Right cardiac atrium (tissue), 5 donors: ENCODE results near the gene CRIP1. TPM values are rescaled to one million over a fixed set of nuclear protein-coding genes. Genes with fewer than 3 reads are reported as not detected.

ENCODE experiments used
- ATAC-seq, 2 donors: fragments of 200-7000 bp; cut with Tn5 transposase; one replicate each; pipeline versions ENCODE4 v1.8.0 to v1.9.1; 2020; ENCODE audit warnings: moderate library complexity in 2 of 2, mild to moderate bottlenecking in 1 of 2
- DNase-seq, 3 donors: peaks; one replicate each; pipeline ENCODE4 v3.0.0-alpha.2; 2020
- H3K27ac ChIP-seq: one replicate; pipeline ENCODE4 v1.5.1; 2013; ENCODE audit warnings: mild to moderate bottlenecking, low read length, control low read depth, moderate library complexity
- H3K27me3 ChIP-seq: one replicate; pipeline ENCODE4 v1.6.1; 2013; ENCODE audit not compliant: control insufficient read depth, insufficient read depth
- H3K4me1 ChIP-seq: one replicate; pipeline ENCODE4 v1.6.1; 2013; ENCODE audit warnings: low read length; ENCODE audit not compliant: control insufficient read depth, insufficient read depth
- H3K4me3 ChIP-seq: one replicate; pipeline ENCODE4 v1.5.1; 2013; ENCODE audit warnings: low read length, control low read depth
- H3K9me3 ChIP-seq: one replicate; pipeline ENCODE4 v1.6.1; 2013; ENCODE audit warnings: low read length; ENCODE audit not compliant: control insufficient read depth
- WGBS: extraction: QIAGEN DNeasy Blood & Tissue Kit; methylation state at CpG from one replicate; pipeline ENCODE4 v1.1.7; 2013; 5-methylcytosine and 5-hydroxymethylcytosine counted together
- intact Hi-C, 4 donors: fragments of 100-400 bp; cut with DNase I; formaldehyde crosslinking; loops; one replicate each; pipeline versions ENCODE4 v1.11.0 to v1.14.0; 2022 to 2023
- polyA plus RNA-seq: library from polyadenylated mRNA; stranded (reverse); fragments of 200-250 nt; gene quantifications from one replicate; pipeline ENCODE4 v1.2.3, GENCODE V29; 2013
- total RNA-seq, 4 donors: library from RNA; stranded (reverse); fragmentation: NEBNext Ultra II Directional; extraction: Animal tissue kit (Norgen Biotek cat#: 25700); gene quantifications; one replicate each; pipeline ENCODE4 v1.2.1, GENCODE V29; 2021
- donor health status: healthy with polysubstance abuse.
- donor health status: DM: no; HTN: yes; CAD: no.
- donor health status: DM: no; HTN: no; CAD: no.
- donor health status: DM: no; HTN: yes; CAD: no; lungs with severe emphysema.
- donor health status: DM: yes; HTN: yes; CAD: no.

CRIP1 gene
- total and polyA plus RNA-seq, 5 donors, result 161 to 243 (median 204) TPM

GRCh38 chr14:105484069-105484996 lies 2.4 kb upstream of the CRIP1 start:
- 44% methylated on average over 20 of the region's 20 CpGs for WGBS
- H3K27me3 ChIP-seq, result no peaks in the 10 kb centered on the region
- DNase-seq (peak; percentile 84 to 89 (median 89)), ATAC-seq (peak in 1 of 2 donors; percentile 2)
- H3K27ac ChIP-seq, result peak overlapping the region; percentile 53
- H3K4me1 ChIP-seq, result peaks cover 22% of the 10 kb centered on the region
- intact Hi-C loops, result loop anchor here in 2 of 4 donors (10.0 kb wide), 2 partner anchors 110 to 280 kb away; no protein-coding TSS in a partner anchor
- H3K9me3 ChIP-seq, result no peaks in the 10 kb centered on the region
- no peak overlapping the region for H3K4me3 ChIP-seq

DNA sequence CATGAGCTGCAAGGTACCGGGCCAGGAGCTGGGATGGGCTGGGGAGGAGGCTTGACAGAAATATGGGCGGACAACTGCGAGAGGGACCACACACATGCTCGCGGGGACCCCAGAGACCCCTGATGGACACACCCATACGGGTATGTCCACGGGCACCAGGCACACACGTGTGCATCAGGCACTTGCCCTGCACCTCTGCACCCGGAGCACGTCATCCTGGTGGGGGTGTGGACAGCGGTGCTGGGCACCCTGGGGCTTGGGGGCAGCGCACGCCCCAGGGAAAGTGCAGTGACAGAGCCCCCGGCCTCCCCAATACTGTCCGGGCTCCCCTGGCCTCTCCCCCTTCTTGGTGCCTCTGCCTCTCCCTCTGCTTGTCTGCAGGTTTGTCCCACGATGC lies 1.7 kb upstream of the CRIP1 start:
- WGBS, result 69% methylated on average over 16 of the region's 16 CpGs
- no peak overlapping the region for H3K4me3 ChIP-seq
- intact Hi-C loops, result loop anchor here (5.0 to 10.0 kb wide), 5 partner anchors 38 to 280 kb away; partner anchors contain the start of gene MTA1 (in 1 of the 4)
- peaks cover 22% of the 10 kb centered on the region for H3K4me1 ChIP-seq
- DNase-seq (no peak), ATAC-seq (no peak)
- peak overlapping the region; percentile 58 for H3K27ac ChIP-seq
- H3K27me3 ChIP-seq, result no peaks in the 10 kb centered on the region
- H3K9me3 ChIP-seq, result no peaks in the 10 kb centered on the region

DNA sequence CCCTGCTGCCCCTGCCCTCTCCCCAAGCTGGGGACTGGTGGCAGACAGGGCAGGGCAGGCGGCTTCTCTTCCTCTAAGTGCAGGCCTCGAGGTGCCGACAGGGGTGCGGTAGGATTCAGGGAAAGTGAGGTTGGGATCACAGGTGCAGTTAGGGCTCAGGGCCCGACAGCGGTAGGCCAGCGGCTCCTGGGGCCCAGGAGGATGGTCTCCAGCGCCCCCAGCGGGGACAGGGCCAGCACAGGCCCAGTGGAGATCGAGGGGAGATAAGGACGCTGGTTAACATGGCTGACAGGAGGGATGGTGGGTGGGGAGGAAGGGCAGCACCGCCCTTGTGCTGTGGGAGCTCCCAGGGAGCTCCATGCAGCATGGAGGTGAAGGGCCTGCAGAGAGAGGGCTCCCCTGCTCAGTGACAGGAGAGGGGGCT lies 935 bp upstream of the CRIP1 start:
- Histone ChIP-seq H3K4me1 (peaks cover 22% of the 10 kb centered on the region), H3K4me3 (no peak overlapping the region), H3K27ac (peak overlapping the region; percentile 58), H3K27me3 (no peaks in the 10 kb centered on the region), H3K9me3 (no peaks in the 10 kb centered on the region)
- ATAC-seq (no peak), DNase-seq (peak; percentile 45 to 85 (median 76))
- intact Hi-C loops, result loop anchor here (5.0 to 10.0 kb wide), 5 partner anchors 38 to 281 kb away; partner anchors contain the start of gene MTA1 (in 1 of the 4)
- WGBS, result 38% methylated on average over 12 of the region's 12 CpGs

DNA sequence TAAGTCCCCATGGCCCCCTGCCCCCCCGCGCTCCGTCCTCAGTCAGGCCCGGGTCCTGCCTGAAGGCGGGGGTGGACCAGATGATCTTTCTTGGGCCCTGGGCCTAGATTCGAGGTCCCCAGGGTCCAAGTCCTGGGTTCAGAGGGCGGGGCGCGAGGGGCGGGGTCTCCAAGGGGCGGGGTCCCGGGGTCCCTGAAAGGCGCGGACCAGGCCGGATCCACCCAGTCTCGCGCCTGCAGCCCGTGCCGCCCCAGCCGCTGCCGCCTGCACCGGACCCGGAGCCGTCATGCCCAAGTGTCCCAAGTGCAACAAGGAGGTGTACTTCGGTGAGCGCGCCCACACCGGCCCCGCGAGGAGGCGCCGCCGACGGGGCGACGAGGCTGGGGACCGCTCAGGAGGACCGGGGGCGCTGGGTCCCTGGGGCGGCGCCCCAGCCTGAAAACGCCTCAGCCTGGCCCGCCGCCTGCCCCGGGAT lies 325 bp downstream of the CRIP1 start:
- peak; percentile 85 to 95 (median 94) for DNase-seq
- WGBS, result 1% methylated on average over 45 of the region's 45 CpGs
- Histone ChIP-seq H3K4me1 (peaks cover 22% of the 10 kb centered on the region), H3K4me3 (peak overlapping the region; percentile 45), H3K27me3 (no peaks in the 10 kb centered on the region), H3K27ac (peak overlapping the region; percentile 42), H3K9me3 (no peaks in the 10 kb centered on the region)
- intact Hi-C loops, result loop anchor here (5.0 to 10.0 kb wide), 5 partner anchors 40 to 282 kb away; partner anchors contain the start of gene MTA1 (in 1 of the 4)
- ATAC-seq, result no peak

DNA sequence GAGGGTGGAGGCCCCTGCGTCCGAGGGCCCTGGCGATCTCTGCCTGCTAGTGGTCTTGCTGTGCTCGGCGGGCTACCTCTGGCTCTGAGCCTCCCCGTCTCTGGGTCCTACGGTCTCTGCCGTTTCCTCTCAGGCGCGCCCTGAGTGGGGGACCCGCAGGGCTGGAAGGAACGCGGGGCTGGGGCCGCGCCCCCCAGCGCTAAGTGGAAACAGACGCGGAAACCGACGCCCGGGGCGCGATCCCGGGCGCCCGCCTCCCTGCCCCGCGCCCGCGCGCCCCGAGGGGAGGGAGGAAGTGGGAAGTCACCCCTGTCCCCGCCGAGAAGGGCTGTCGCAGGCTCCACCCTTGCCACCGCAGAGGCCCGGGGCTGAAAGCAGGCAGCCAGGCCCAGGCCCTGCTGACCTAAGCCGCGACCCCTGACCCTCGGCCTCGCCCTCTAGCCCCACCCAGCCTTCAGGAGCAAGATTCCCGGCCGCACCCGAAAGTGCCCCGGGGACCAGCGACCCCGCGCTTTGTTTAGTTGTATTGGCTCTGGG lies 831 bp downstream of the CRIP1 start:
- Histone ChIP-seq H3K4me3 (peak overlapping the region; percentile 45), H3K27ac (peak overlapping the region; percentile 42), H3K27me3 (no peaks in the 10 kb centered on the region), H3K9me3 (no peaks in the 10 kb centered on the region), H3K4me1 (peaks cover 17% of the 10 kb centered on the region)
- ATAC-seq, result no peak
- intact Hi-C loops, result loop anchor here (5.0 to 10.0 kb wide), 5 partner anchors 40 to 283 kb away; partner anchors contain the start of gene MTA1 (in 1 of the 4)
- peak; percentile 69 to 90 (median 86) for DNase-seq
- 2% methylated on average over 48 of the region's 48 CpGs for WGBS

DNA sequence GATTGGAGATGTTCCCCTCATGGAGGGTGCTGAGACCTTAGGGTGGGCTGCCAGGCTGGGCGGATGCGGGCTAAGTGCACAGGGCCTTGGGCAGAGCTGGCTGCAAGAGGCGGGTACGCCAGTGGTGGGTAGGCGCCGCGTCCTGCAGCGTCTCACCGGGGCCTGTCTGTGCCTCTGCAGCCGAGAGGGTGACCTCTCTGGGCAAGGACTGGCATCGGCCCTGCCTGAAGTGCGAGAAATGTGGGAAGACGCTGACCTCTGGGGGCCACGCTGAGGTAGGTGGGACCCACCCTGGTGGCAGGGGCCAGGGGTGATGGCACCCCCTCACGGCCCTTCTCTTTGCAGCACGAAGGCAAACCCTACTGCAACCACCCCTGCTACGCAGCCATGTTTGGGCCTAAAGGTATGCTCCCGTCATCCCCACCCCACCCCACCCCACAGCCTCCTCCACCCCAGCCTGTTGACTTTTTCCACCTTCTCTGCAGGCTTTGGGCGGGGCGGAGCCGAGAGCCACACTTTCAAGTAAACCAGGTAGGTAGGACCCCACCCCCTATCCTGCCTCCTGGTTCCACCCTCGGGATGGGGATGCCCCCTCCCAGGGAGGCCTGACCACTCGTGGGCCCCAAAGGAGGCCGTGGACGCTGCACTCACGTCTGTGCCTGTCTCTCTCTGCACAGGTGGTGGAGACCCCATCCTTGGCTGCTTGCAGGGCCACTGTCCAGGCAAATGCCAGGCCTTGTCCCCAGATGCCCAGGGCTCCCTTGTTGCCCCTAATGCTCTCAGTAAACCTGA lies 1.5 kb downstream of the CRIP1 start:
- intact Hi-C loops, result loop anchor here (2.0 to 10.0 kb wide), 6 partner anchors 41 to 283 kb away; partner anchors contain the start of gene MTA1 (in 1 of the 4)
- peaks cover 14% of the 10 kb centered on the region for H3K4me1 ChIP-seq
- WGBS, result 54% methylated on average over 26 of the region's 26 CpGs

GRCh38 chr14:105488781-105489541 lies 2.3 kb downstream of the CRIP1 start:
- Histone ChIP-seq H3K4me1 (peaks cover 14% of the 10 kb centered on the region), H3K27me3 (no peaks in the 10 kb centered on the region), H3K4me3 (no peak overlapping the region), H3K27ac (peak overlapping the region; percentile 59), H3K9me3 (no peaks in the 10 kb centered on the region)
- intact Hi-C loops, result loop anchor here (2.0 to 10.0 kb wide), 6 partner anchors 42 to 284 kb away; partner anchors contain the start of gene MTA1 (in 1 of the 4)
- WGBS, result 41% methylated on average over 20 of the region's 20 CpGs
- ATAC-seq, result no peak
- peak; percentile 54 to 80 (median 77) for DNase-seq

More for the DNA sequence above, 1.5 kb downstream of the CRIP1 start:
- DNase-seq (peak; percentile 40 to 82 (median 79)), ATAC-seq (no peak)
- no peaks in the 10 kb centered on the region for H3K9me3 ChIP-seq
- H3K4me3 ChIP-seq, result peak overlapping the region; percentile 45
- peak overlapping the region; percentile 59 for H3K27ac ChIP-seq
- H3K27me3 ChIP-seq, result no peaks in the 10 kb centered on the region

GRCh38 chr14:105489542-105490266 lies 3.0 kb downstream of the CRIP1 start:
- intact Hi-C loops, result loop anchor here (2.0 to 10.0 kb wide), 6 partner anchors 42 to 285 kb away; partner anchors contain the start of gene MTA1 (in 1 of the 4)
- H3K27me3 ChIP-seq, result no peaks in the 10 kb centered on the region
- under 1% methylated on average over 43 of the region's 44 CpGs for WGBS
- peak overlapping the region; percentile 83 for H3K27ac ChIP-seq
- no peaks in the 10 kb centered on the region for H3K9me3 ChIP-seq
- H3K4me3 ChIP-seq, result peak overlapping the region; percentile 53
- peak; percentile 80 to 94 (median 91) for DNase-seq
- ATAC-seq, result peak; percentile 5 to 15
- peaks cover 9% of the 10 kb centered on the region for H3K4me1 ChIP-seq

DNA sequence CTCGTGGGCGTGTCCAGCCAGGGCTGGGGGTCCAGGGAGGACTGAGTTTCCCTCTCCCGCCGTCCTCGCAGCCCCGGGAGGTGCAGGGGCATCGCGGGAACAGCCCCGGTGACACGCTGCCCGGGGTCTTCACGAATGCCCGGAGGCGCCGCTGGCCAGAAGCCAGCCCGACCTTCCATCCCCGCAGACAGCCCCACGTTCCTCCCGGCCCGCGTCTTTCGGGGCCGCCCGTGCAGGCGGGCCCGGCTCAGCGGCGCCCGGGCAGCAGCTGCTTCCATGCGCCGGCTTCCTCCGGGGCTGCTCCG lies 3.5 kb downstream of the CRIP1 start:
- intact Hi-C loops, result loop anchor here in 1 of 4 donors (5.0 kb wide), 1 partner anchor 118 kb away; no protein-coding TSS in a partner anchor
- Histone ChIP-seq H3K27ac (peak overlapping the region; percentile 72), H3K9me3 (no peaks in the 10 kb centered on the region), H3K4me3 (peak overlapping the region; percentile 53), H3K4me1 (peaks cover 8% of the 10 kb centered on the region), H3K27me3 (no peaks in the 10 kb centered on the region)
- DNase-seq (peak; percentile 69 to 88 (median 86)), ATAC-seq (no peak)
- 0% methylated on average over 33 of the region's 33 CpGs for WGBS
